Colonic mucosa (tissue), 4 donors: ENCODE results near the gene SERPINC1. TPM values are rescaled to one million over a fixed set of nuclear protein-coding genes. Genes with fewer than 3 reads are reported as not detected.
A peak's percentile ranks its signal among the peaks of the same experiment; 100 is the strongest.

Experiments
- DNase-seq: peaks from one replicate; pipeline ENCODE4 v3.0.0-alpha.2; 2020
- H3K27ac ChIP-seq: fragments of 200-600 bp; one replicate; pipeline ENCODE4 v1.8.0; 2021
- H3K27me3 ChIP-seq: fragments of 200-600 bp; one replicate; pipeline ENCODE4 v1.8.0; 2021
- H3K36me3 ChIP-seq: fragments of 200-600 bp; one replicate; pipeline ENCODE4 v1.8.0; 2021
- H3K4me1 ChIP-seq: fragments of 200-600 bp; one replicate; pipeline ENCODE4 v1.8.0; 2021; ENCODE audit warnings: mild to moderate bottlenecking
- H3K4me3 ChIP-seq: fragments of 200-600 bp; one replicate; pipeline ENCODE4 v1.8.0; 2021
- H3K9ac ChIP-seq, 2 donors: one replicate each; pipeline ENCODE4 v1.7.0; 2013; ENCODE audit warnings: control low read depth in 2 of 2, low read depth in 2 of 2, low read length in 2 of 2
- H3K9me3 ChIP-seq: fragments of 200-600 bp; one replicate; pipeline ENCODE4 v1.8.0; 2021
- CTCF ChIP-seq: fragments of 200-600 bp; IDR thresholded peaks from one replicate; pipeline ENCODE4 v1.8.0; 2022; ENCODE audit warnings: antibody characterized with exemption, mild to moderate bottlenecking
- intact Hi-C: fragments of 100-400 bp; cut with DNase I; formaldehyde crosslinking; loops from one replicate; pipeline ENCODE4 v1.14.1; 2022
- total RNA-seq, 2 donors: library from RNA; stranded (reverse); fragmentation: NEBNext Ultra II Directional in 1 of 2; extraction: Animal tissue kit (Norgen Biotek cat#: 25700) in 1 of 2; gene quantifications; one replicate each; pipeline ENCODE4 v1.2.1, GENCODE V29; 2021
- donor health status: healthy.
- donor health status: DM: no; HTN: no; CAD: no.
- donor health status: DM: no; HTN: no; CAD: no.

SERPINC1 gene
- total RNA-seq, 2 donors from 2014 or later, result 0.29 to 1.8 TPM

- Histone ChIP-seq H3K27ac (peak overlapping the region; percentile 96), H3K9ac (peak overlapping the region; percentile 71 to 86), H3K9me3 (no peaks in the 10 kb centered on the region), H3K4me1 (peaks cover 5% of the 10 kb centered on the region), H3K36me3 (peaks cover 6% of the 10 kb centered on the region), H3K4me3 (peak overlapping the region; percentile 79), H3K27me3 (no peaks in the 10 kb centered on the region)
- intact Hi-C loops, result loop anchor here (5.0 kb wide), 1 partner anchor 153 kb away; the partner anchor contains the start of gene RC3H1
- TF ChIP-seq CTCF, result no peak
- no peak for DNase-seq
These were observed 48.1 kb downstream of the SERPINC1 start for GRCh38 chr1:173869021-173869359.

DNA sequence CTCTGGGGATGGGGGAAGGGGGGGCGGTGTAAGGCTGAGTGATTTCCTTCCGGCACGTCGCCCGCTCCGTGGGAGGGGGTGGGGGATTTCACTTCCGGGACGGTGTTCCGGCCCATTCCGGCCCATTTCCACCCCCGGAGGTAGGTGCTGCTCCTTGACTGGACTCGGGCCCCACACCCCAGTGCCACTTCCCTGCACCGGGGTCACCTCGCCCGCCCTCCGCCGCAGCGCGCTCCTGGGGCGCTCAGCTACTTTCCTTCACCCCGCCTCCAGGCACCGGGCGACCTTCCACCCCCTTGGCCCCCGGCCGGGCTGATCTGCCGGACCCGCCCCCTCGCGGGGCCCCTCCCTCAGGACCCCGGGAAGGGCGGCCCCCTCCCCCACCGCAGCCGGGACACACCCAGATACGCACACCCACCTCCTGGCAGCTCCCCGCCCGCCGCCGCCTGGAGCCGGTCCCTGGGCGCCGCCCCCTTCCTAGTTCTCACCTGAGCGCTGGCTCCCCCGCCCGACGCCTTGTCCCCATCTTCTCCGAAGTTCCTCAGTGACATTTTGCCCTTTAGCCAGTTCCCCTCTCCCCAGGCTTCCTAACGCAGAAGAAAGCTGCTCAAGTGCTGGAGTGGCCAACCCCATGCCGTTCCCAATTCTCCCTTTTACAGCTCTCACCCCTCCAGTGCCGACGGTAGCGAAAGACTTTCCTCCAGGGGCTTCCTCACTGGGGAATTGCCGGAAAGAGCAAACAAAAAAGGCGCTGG is 48.7 kb downstream of the SERPINC1 start, which contains the start of gene ZBTB37:
TSS of gene ZBTB37 (plus strand) at position 115 of the 755 bp plus-strand sequence. CDS start 1,846 bp downstream, outside the sequence.
- Histone ChIP-seq H3K27me3 (no peaks in the 10 kb centered on the region), H3K4me3 (peak within 1 kb of the TSS; percentile 79), H3K4me1 (peaks cover 5% of the 10 kb centered on the region), H3K36me3 (peaks cover 6% of the 10 kb centered on the region), H3K27ac (peak within 1 kb of the TSS; percentile 96), H3K9ac (peak within 1 kb of the TSS; percentile 71 to 86), H3K9me3 (no peaks in the 10 kb centered on the region)
- TF ChIP-seq CTCF, result no peak
- intact Hi-C loops, result loop anchor here (5.0 kb wide), 1 partner anchor 154 kb away; the partner anchor contains the start of gene RC3H1
- DNase-seq, result peak; percentile 97

- peak within 1 kb of the TSS; percentile 71 to 86 for H3K9ac ChIP-seq
- H3K36me3 ChIP-seq, result peaks cover 6% of the 10 kb centered on the region
- no peaks in the 10 kb centered on the region for H3K27me3 ChIP-seq
- peaks cover 5% of the 10 kb centered on the region for H3K4me1 ChIP-seq
- peak within 1 kb of the TSS; percentile 96 for H3K27ac ChIP-seq
- peak; percentile 99 for DNase-seq
- intact Hi-C loops, result loop anchor here (5.0 kb wide), 1 partner anchor 154 kb away; the partner anchor contains the start of gene RC3H1
- no peaks in the 10 kb centered on the region for H3K9me3 ChIP-seq
- peak within 1 kb of the TSS; percentile 79 for H3K4me3 ChIP-seq
- no peak for TF ChIP-seq CTCF
These were observed 49.3 kb downstream of the SERPINC1 start, which contains the start of gene GAS5 for GRCh38 chr1:173867753-173868265. GAS5 (minus strand) TSS chr1:173867989.

DNA sequence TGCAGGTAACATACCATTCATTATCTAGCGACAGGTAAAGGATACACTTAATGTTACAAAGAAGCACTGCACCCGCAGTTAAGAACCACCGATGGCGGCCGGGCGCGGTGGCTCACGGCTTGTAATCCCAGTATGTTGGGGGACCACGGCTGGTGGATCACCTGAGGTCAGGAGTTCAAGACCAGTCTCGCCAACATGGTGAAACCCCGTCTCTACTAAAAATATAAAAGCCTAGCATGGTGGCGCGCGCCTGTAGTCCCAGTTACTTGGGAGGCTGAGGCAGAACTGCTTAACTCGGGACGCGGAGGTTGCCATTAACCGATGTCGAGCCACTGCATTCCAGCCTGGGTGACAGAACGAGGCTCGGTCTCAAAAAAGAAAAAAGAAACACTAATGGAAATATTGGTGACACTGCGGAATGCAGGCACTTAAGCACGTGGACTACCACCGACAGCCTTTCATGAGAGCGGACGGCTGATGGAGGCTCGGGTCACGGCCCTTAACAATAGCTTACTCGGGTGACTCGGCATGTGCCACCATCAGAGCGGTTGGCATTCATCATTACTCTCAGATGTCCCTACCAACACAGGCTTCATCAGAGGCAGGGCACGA is 49.9 kb downstream of the SERPINC1 start:
- no peaks in the 10 kb centered on the region for H3K9me3 ChIP-seq
- H3K36me3 ChIP-seq, result peaks cover 6% of the 10 kb centered on the region
- peaks cover 5% of the 10 kb centered on the region for H3K4me1 ChIP-seq
- H3K4me3 ChIP-seq, result peak overlapping the region; percentile 79
- no peaks in the 10 kb centered on the region for H3K27me3 ChIP-seq
- intact Hi-C loops, result loop anchor here (5.0 kb wide), 1 partner anchor 155 kb away; the partner anchor contains the start of gene RC3H1
- no peak for TF ChIP-seq CTCF
- H3K27ac ChIP-seq, result peak overlapping the region; percentile 96
- no peak for DNase-seq
- H3K9ac ChIP-seq, result peak overlapping the region; percentile 56 to 86

DNA sequence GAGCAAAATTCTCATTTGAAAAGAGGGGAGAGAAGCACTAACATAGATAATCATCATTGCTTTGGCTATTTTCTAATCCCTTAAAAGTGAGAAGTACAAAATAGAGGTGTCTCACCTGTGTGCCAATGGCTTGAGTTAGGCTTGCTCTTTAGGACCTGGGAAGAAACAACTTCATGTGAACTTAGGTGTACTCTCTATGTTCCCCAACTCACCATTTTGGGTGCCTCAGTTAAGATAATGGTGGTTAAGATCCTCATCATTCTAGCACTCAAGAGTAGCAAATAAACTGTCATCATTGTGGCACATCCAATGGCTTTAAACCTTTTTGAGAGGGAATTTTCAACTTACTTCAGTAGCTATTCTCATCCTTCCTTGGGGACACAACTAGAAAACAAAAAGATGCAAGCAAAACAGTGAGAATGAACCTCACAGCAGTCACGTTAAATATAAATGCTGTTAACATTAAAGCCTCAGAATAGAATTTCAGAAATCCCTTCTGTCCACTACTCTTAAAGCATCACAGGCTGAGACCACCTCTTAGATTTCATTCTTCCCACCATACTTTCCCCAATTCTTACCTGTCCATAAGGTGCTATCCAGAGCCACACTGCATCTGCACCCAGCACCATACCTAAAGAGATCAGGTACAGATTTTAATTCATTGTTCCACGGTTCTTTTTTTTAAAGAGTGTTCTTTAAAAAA is 50.6 kb downstream of the SERPINC1 start:
- Histone ChIP-seq H3K36me3 (peaks cover 6% of the 10 kb centered on the region), H3K9me3 (no peaks in the 10 kb centered on the region), H3K27me3 (no peaks in the 10 kb centered on the region), H3K27ac (peak overlapping the region; percentile 96), H3K4me3 (peak overlapping the region; percentile 79), H3K9ac (peak overlapping the region; percentile 56 to 86), H3K4me1 (peaks cover 5% of the 10 kb centered on the region)
- no peak for DNase-seq
- intact Hi-C loops, result loop anchor here (5.0 kb wide), 1 partner anchor 156 kb away; the partner anchor contains the start of gene RC3H1
- no peak for TF ChIP-seq CTCF
